GM21619 (cell line): ENCODE measurements around the gene SMARCA4.

ENCODE experiments used
- ATAC-seq: cut with Tn5 transposase; IDR thresholded peaks from one replicate; pipeline ENCODE4 v1.9.1; 2021; ENCODE audit not compliant: unreplicated experiment

The SMARCA4 gene

GRCh38 chr19:11028146-11028545 lies 67.3 kb downstream of the SMARCA4 start:
- no peak for ATAC-seq

- no peak for ATAC-seq
Measured at GRCh38 chr19:11031421-11032070, 70.7 kb downstream of the SMARCA4 start.

GRCh38 chr19:11033251-11033650 lies 72.4 kb downstream of the SMARCA4 start:
- no peak for ATAC-seq

- ATAC-seq, result no peak
Measured at GRCh38 chr19:11033763-11034162, 72.9 kb downstream of the SMARCA4 start.

GRCh38 chr19:11034449-11035213 lies 73.8 kb downstream of the SMARCA4 start:
- ATAC-seq, result no peak

- ATAC-seq, result peak; percentile 69
Measured at GRCh38 chr19:11035441-11036377, 74.9 kb downstream of the SMARCA4 start.

- ATAC-seq, result no peak
Measured at GRCh38 chr19:11038511-11038910, 77.7 kb downstream of the SMARCA4 start.

GRCh38 chr19:11041194-11041593 lies 80.4 kb downstream of the SMARCA4 start:
- no peak for ATAC-seq

- no peak for ATAC-seq
Measured at GRCh38 chr19:11041966-11042627, 81.3 kb downstream of the SMARCA4 start.

- no peak for ATAC-seq
Measured at GRCh38 chr19:11044431-11044830, 83.6 kb downstream of the SMARCA4 start.

GRCh38 chr19:11045536-11045935 lies 84.7 kb downstream of the SMARCA4 start:
- no peak for ATAC-seq

- no peak for ATAC-seq
Measured at GRCh38 chr19:11046605-11047354, 86.0 kb downstream of the SMARCA4 start.

GRCh38 chr19:11047866-11048265 lies 87.0 kb downstream of the SMARCA4 start:
- ATAC-seq, result no peak

GRCh38 chr19:11050323-11051114 lies 89.7 kb downstream of the SMARCA4 start:
- ATAC-seq, result no peak

- no peak for ATAC-seq
Measured at GRCh38 chr19:11053817-11054195, 93.0 kb downstream of the SMARCA4 start.

- ATAC-seq, result no peak
Measured at GRCh38 chr19:11054200-11054599, 93.4 kb downstream of the SMARCA4 start.

GRCh38 chr19:11054628-11055027 lies 93.8 kb downstream of the SMARCA4 start:
- ATAC-seq, result no peak

GRCh38 chr19:11058246-11059030 lies 97.6 kb downstream of the SMARCA4 start:
- no peak for ATAC-seq
